Hematopoietic multipotent progenitor cell treated with erythropoietin and hydrocortisone succinate and interleukin-3 and kit ligand, for 4 days (in vitro differentiated cells): Measurements from ENCODE around the gene SP140.
"Not testable (repeated sequence)": the region's sequence is repeated elsewhere in the genome, so short reads cannot be mapped to it uniquely, and the experiment has no call there.

Experiments used
- DNase-seq: peaks from one replicate; pipeline ENCODE4 v3.0.0-alpha.2; 2015

SP140 gene

DNA sequence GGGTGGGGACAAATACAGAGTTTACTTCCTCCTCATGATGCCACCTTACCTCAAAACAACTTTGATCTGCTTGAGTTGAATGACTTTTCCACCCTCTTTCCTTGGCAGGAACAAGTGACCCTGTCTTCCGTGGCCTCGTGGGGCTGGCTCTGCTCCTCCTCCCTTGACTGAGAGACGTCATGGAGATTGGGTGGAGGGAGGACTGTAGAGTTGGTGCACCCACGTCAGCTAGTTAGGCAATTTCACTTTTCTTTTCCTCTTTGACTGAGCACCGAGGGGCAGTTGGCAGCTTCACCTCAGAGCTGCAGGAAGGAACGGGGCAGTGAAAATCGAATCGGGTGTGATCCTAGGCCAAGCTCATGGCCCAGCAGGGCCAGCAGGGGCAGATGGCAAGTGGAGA lies at the start of gene SP140:
TSS of gene SP140 (plus strand) at position 251 of the 400 bp plus-strand sequence. CDS start at position 360, 109 bp downstream.
- DNase-seq, result no peak

- no peak for DNase-seq
These were observed 48.5 kb upstream of the SP140 start for GRCh38 chr2:230176996-230177395.

DNA sequence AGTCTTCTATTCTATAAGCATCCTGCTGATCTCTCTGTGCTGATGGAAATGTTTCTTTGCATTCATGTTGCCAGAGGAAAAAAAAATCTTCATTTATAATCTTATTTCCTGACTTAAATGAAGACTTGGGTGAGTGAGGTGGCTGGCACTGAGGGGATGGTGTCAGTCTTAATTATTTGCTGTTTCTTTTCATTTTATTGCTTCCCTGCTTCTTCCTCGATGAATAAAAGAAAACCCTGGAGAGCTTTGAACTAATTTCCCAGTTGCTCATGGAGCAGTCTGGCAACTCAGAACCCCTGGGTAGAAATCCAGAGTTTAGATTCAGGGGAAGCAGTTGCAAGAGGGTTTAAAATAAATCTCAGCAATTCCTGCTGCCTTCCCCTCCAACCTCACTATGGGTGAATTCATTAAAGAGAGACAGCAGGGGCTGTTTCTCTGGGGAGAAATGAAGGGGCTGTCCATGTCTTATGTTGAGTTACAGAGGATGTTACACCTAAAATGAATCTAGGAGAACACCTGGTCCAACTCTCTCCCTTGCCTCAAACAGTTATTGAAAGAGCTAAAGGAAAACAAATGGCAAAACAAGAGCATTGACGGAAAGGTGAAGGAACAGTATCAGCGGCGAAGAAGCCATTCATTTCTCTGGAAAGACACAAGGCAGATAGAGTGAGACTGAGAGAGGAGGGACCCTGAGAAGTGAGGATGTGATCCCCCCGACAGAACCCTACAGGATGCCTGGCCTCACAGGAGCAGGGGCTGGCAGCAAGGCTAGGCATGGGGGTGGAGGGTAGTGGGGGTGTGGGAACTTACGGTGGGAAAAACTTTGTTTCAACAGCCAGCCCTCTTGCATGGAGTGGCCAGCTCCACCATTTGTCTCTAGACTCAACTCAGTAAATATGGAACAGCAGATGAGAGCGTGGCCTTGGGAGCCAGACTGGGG lies 46.7 kb upstream of the SP140 start:
- DNase-seq, result no peak

DNA sequence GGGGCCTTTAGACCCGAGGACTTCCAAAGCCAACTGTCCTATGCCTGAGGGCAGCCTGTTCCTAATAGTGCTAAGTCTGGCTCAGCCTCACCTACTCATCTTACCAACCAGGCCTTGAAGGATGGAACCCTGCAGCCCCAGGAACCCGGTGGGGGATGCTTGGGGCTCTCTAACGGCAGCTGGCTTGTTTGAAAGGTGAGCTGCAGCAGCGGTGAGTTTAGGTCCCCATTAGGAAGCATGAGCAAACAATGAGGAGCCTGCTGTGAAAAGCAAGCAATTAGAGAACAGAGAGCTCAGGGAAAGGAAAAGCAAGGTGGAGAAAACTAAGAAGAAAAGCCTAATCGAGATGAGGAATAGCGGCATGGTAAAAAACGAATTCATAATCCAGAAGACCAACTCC lies 45.6 kb upstream of the SP140 start:
- DNase-seq, result no peak

DNA sequence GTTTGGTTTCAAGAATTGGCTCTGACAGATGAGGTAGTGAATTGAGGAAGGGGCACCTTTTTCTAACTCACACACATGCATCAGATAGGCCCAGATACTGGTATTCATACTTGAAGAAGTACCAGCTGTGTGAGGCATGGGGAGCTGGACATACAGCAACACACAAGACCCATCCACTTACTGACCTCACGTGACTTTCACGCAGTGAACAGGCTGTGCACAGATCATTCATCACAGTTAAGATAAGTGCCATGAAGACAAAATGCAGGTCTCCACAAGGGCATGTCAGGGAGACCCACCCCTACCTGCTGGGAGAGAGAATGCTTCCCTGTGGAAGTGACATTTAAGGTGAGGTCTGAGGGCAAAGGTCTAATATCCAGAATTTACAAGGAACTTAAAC lies 44.3 kb upstream of the SP140 start:
- no peak for DNase-seq

DNA sequence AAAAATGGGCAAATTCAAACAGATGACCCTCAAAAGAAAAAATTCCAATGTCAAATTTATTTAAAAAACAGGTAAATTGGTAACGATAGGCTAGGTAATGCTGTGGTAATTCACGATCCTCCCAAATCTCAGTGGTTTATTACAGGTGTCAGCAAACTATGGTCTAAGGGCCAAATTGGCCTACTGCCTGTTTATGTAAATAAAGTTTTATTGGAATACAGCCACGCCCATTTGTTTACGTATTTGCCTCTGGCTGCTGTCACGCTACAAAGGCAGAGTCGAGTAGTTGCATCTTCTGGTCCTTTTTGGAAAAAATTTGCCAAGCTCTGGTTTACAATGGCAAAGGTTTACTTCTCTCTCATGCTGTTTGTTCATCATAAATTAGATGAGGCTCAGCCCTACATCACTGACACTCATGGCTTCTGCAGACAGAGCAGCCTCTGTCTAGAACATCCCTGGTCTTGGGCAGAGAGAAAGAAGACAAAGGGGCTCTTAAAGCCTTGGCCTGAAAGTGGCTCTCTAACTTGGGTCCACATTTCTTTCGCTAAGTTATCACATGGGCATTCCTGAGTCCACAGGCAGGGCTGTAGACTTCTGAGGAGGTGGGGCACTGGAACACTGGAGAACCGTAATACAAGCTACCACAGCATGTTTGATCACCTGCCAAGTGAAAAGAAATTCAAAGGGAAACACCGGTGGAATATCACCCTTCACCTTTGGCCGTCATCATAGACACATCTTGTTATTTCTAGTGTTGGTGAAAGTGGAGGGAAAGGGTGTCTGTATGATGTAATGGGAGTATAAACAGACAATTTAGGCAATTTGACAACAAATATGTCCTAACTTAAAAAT lies 40.6 kb upstream of the SP140 start:
- no peak for DNase-seq

DNA sequence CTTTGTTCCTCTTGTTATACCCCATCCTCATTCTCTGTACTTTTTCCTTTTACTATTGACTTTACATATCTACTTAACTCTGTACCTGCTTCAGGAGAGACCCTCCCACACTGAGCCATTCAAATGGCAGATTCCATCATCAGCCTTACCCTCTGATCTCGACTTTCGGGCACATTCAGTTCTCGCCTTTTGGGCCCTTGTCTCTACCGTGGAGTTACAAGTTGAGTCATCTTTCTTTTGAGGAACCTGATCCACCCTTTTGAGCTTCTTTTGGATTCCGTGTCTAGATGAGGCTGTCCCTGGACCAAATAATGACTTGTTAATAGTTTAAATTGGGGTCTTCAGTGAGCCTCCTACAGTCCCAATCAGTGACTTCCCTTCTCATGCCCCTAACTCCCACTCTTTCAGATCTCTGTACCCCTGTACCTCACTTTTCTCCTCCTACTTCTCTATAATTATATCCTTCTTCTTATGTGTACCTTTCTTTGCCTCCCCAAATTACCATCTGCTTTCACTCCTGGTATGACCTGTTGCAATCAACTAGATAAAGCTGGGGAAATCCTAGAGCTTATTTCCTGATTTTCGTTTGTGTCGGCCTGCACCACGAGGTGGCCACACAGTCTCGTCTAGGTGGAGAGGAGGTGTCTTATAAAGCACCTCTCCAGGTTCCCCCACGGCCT lies 23.0 kb upstream of the SP140 start:
- no peak for DNase-seq

- no peak for DNase-seq
These were observed 22.3 kb upstream of the SP140 start for GRCh38 chr2:230203110-230203676.

GRCh38 chr2:230205034-230205433 lies 20.5 kb upstream of the SP140 start:
- DNase-seq, result peak; percentile 46

- DNase-seq, result no peak
These were observed 19.8 kb upstream of the SP140 start for GRCh38 chr2:230205721-230206120.

DNA sequence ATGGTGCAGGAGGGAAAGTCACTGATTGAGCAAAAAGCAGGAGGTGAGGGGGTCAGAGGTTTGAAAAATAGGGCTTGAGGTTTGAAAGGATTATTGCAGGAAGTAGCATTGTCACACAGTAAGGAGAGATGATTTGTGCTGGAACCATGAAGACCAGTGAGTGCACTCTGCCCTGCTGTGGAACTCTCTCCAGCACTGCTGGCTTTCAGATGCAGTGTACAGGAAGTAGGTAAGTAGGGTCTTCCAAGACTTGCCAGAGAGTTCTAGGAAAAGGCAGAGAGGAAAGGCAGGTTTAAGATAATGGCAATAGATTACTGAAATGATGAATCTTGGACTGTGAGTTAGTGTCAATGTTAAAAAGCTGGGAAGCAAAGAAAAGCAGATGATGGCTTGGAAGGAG lies 17.0 kb upstream of the SP140 start:
- DNase-seq, result no peak

DNA sequence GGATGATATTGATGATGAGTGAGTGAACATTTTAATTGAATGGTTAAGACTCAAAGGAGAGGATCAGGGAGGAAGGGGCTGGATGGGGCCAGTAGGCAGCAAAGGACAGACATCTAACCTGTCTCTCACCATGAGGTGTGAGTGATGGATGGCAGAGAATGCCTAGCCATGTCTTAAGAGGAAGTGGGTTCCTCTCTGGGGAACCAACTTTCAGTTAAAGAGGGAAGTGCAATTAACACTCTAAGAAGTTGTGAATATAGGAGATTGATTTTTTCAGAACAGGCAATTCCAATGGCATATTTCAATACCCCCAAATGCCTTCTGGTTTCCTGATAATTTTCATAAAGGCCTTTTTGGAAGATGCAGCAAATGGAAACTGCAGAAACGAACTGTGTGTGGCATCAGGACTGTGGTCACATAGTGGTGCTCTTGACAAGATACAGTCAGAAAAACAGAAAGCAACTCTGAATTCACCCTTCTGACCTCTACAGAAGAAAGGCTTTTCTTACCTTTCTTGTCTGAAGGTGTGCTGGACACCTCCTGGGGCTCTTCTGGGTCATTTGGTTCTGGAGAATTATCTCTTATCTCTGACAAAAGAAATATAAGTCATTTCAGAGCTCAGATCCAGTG lies 16.0 kb upstream of the SP140 start:
- peak; percentile 33 for DNase-seq

GRCh38 chr2:230216489-230216888 lies 9.0 kb upstream of the SP140 start:
- peak; percentile 87 for DNase-seq

DNA sequence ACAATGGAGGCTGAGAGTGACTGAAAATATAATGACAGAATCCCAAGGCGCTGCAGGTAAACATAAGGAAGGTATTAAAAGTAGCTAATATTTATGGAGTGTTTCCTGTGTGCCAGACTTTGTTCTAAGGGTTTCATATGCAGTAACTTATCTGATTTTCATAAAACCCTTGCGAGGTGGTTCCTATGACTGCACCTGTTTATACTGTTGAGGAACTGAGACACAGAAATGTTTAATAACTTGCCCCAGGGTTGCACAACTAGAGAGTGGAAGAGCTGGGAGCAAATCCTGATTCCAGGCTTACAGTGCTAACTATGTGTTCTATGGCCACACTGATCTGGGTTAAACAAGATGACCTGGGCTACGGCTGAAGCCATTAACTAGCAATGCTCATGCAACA lies 8.1 kb upstream of the SP140 start:
- no peak for DNase-seq

- DNase-seq, result peak; percentile 80
These were observed 7.1 kb upstream of the SP140 start for GRCh38 chr2:230218421-230218820.

GRCh38 chr2:230219419-230220331 lies 5.9 kb upstream of the SP140 start, which contains the start of gene SP110:
TSS of gene SP110 (minus strand) at chr2:230219984. CDS start at chr2:230216927, 3,057 bp downstream.
- DNase-seq, result peak; percentile 96

DNA sequence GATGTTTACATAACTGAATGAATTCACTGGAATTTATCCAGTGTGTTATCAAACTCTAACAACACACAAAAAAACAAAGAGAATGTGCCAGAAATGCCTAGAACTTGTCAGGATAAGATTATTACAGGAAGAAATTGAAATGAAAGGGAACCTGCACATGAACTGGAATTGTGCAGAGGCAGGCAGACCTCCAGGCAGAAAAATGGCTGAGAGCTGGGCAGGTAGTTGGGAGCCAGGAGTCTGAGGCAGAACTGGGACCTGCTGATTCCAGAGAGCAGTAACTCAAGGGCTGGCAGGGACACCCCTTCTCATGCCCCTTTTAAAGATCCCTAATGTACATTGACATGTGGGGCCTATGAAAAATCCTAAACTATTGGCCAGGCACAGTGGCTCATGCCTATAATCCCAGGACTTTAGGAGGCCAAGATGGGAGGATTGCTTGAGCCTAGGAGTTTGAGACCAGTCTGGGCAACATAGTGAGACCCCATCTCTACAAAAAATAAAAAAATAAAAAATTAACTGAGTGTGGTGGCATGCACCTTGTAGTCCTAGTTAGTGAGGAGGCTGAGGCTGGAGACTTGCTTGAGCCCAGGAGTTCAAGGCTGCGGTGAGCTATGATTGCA lies 5.1 kb upstream of the SP140 start:
- no peak for DNase-seq

DNA sequence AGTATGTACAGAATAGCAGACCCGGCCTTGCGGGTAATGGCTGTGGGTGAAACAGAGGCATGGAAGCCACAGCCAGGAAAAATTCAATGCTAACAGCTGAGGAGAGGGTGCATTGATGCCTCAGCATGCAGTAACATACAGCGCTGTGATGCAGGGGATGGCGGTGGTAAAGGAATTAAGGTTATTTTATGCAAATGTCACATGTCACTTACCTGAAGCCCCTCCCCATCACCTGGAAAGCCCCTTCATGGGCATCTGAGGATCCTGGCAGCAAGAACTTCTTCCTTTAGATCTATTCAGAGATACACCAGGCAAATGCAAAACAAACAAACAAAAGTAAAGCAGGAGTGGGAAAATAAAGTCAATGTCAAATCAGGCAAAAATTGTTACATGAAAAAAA lies 4.0 kb upstream of the SP140 start:
- DNase-seq, result no peak

DNA sequence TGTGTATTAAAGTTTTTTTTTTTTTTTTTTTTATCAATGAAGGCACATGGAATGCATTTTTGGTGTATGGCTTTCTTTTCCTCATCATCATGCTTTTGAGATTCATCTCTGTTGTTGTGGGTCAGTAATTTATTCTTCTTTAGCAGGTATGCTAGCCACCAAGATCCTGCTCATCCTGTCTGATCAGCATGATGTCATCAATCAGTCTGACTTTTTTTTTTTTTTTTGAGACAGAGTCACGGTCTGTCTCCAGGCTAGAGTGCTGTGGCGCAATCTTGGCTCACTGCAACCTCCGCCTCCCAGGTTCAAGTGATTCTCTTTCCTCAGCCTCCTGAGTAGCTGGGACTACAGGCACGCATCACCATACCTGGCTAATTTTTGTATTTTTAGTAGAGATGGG lies 2.7 kb upstream of the SP140 start:
- DNase-seq, result not testable (repeated sequence)

GRCh38 chr2:230224458-230224857 lies 1.1 kb upstream of the SP140 start:
- DNase-seq, result no peak
